M059J (cell line): ENCODE data around the gene FDXR. TPM values are rescaled to one million over a fixed set of nuclear protein-coding genes. Genes with fewer than 3 reads are reported as not detected.

Source experiments
- DNase-seq: peaks from one replicate; pipeline ENCODE4 v3.0.0-alpha.2; 2012; ENCODE audit warnings: low read depth
- total RNA-seq: library from RNA; depleted of rRNA; stranded (reverse); fragments of >200 nt; shearing (Covaris generic); gene quantifications from 2 replicates; pipeline ENCODE4 v1.2.3, GENCODE V29; 2014; rRNA removed

The FDXR gene
- total RNA-seq, 1 experiment from 2014 or later: 6.5 TPM

- DNase-seq: no peak
Observed at GRCh38 chr17:74814453-74814852, 58.3 kb downstream of the FDXR start.

Other genes with a start within 250 kb of the FDXR start
- gene CD300E, start 249.3 kb downstream of the FDXR start, total RNA-seq: not detected in 2 replicates
- gene CD300LF, start 160.1 kb downstream of the FDXR start, total RNA-seq: not detected in 2 replicates
- not detected in 2 replicates for gene RAB37, start 135.7 kb downstream of the FDXR start, total RNA-seq
- 63.1 and 80.7 TPM in 2 replicates for gene NHERF1, start 124.4 kb downstream of the FDXR start, total RNA-seq
- gene NAT9, start 96.6 kb downstream of the FDXR start, total RNA-seq: 18.4 and 18.5 TPM in 2 replicates
- gene GRIN2C, start 13.1 kb downstream of the FDXR start, total RNA-seq: 0.02 TPM in 1 of 2 replicates, not detected in the other
- not detected in 2 replicates for gene FADS6, start 20.6 kb upstream of the FDXR start, total RNA-seq
- gene USH1G, start 50.3 kb upstream of the FDXR start, total RNA-seq: not detected in 2 replicates
- not detected in 2 replicates for gene OTOP2, start 51.3 kb upstream of the FDXR start, total RNA-seq
- gene OTOP3, start 62.9 kb upstream of the FDXR start, total RNA-seq: not detected in 2 replicates
- 0.39 TPM in 1 of 2 replicates, not detected in the other for gene HID1, start 99.8 kb upstream of the FDXR start, total RNA-seq
- gene CDR2L, start 114.6 kb upstream of the FDXR start, total RNA-seq: 7.0 and 13.6 TPM in 2 replicates
- gene MRPL58, start 139.7 kb upstream of the FDXR start, total RNA-seq: 55.7 and 65.0 TPM in 2 replicates
- 440 and 491 TPM in 2 replicates for gene ATP5PD, start 174.0 kb upstream of the FDXR start, total RNA-seq
- 18.9 and 25.1 TPM in 2 replicates for gene KCTD2, start 174.2 kb upstream of the FDXR start, total RNA-seq
- 0.07 TPM in 1 of 2 replicates, not detected in the other for gene SLC16A5, start 215.0 kb upstream of the FDXR start, total RNA-seq
- 4.8 and 6.1 TPM in 2 replicates for gene ARMC7, start 237.0 kb upstream of the FDXR start, total RNA-seq